ENCODE data around the gene AOC2. TPM values are rescaled to one million over a fixed set of nuclear protein-coding genes. Genes with fewer than 3 reads are reported as not detected.

AOC2 gene
- total and polyA plus RNA-seq, 2 of the 13 experiments (the other 11 are each of a cell fraction or from before 2014, with no cell fraction given), result 1.2 to 3.3 TPM

DNA sequence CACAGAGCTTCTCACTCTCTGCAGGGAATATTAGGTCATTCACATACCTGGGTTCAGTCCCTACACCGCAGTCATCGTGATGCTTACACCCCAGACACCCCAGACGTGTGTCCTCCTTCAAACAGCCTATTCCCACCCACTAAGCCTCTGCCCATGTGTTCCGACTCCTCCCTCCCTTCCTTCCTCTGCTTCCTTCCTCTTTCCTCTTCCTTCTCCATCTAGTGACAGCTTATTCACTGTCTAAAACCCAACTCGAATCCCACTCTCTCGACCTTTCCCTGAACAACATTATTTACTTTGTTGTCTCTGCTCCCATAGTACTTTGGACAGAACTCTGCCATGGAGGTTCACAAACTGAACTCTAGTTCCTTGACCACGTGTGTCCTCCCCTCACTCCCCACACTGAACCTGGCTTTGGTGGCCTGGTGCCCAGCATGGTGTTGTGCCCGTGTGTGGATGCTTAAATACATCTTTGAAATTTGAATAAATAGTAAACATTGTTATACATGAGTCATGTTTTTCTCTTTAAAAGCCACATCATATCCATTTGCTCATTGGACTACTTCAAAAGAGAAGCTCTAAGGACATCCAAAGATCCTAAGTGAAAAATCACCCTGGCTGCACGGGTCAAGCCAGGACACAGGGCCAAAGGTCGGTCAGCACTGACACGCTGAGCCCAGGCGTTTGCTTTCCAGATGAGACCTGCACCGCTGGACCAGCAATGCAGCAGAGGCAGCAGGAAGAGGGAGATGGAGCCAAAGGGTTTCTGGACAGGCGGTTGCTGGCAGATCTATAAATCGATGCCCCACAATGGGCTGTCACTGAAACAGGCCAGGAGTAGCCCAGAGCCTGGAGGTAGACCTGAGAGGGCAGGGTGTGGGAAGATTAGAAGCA, 42.1 kb downstream of the AOC2 start (continued):
- TF ChIP-seq ZIK1 (CRISPR knock-in tag; IDR thresholded peaks at IDR 0.05; ENCODE audit: borderline replicate concordance, low read depth) (peak; percentile 91), ZNF644 (CRISPR knock-in tag; IDR thresholded peaks at IDR 0.05; ENCODE audit: low read depth) (peak; percentile 71), NFRKB (IDR thresholded peaks at IDR 0.05) (no peak), ZNF678 (CRISPR knock-in tag; IDR thresholded peaks at IDR 0.05) (no peak), FIP1L1 (IDR thresholded peaks at IDR 0.05; ENCODE audit: borderline replicate concordance, insufficient read depth, low read depth, low read length) (no peak), SCMH1 (CRISPR knock-in tag; IDR thresholded peaks at IDR 0.05; ENCODE audit: borderline replicate concordance) (no peak), REXO4 (CRISPR knock-in tag; IDR thresholded peaks at IDR 0.05; ENCODE audit: borderline replicate concordance) (no peak), KAT7 (CRISPR knock-in tag; IDR thresholded peaks at IDR 0.05; ENCODE audit: borderline replicate concordance) (no peak; the same call in 1 of the 2 replicates), EHMT2 (IDR thresholded peaks at IDR 0.05; ENCODE audit: borderline replicate concordance, low read depth, low read length) (peak; percentile 60; the same call in 1 of the 2 replicates), ZNF337 (CRISPR knock-in tag; IDR thresholded peaks at IDR 0.05; ENCODE audit: borderline replicate concordance, low read depth) (no peak), NFKB2 (CRISPR knock-in tag; IDR thresholded peaks at IDR 0.05; ENCODE audit: borderline replicate concordance) (peak; percentile 72; the same call in 1 of the 2 replicates), ARNT (IDR thresholded peaks at IDR 0.05) (no peak), HNF4G (IDR thresholded peaks at IDR 0.05; ENCODE audit: borderline replicate concordance, low read depth, low read length) (peak; percentile 88), HNF4G (CRISPR knock-in tag; IDR thresholded peaks at IDR 0.05; ENCODE audit: borderline replicate concordance, low read depth) (peak; percentile 98), TFAP4 (IDR thresholded peaks at IDR 0.05; ENCODE audit: borderline replicate concordance, low read depth) (peak; percentile 82; the same call in 1 of the 2 replicates), HES4 (CRISPR knock-in tag; IDR thresholded peaks at IDR 0.05; ENCODE audit: borderline replicate concordance) (no peak), SUZ12 (IDR thresholded peaks at IDR 0.05; ENCODE audit: low read depth, low read length) (no peak)
- TF ChIP-seq, protein P1, sequence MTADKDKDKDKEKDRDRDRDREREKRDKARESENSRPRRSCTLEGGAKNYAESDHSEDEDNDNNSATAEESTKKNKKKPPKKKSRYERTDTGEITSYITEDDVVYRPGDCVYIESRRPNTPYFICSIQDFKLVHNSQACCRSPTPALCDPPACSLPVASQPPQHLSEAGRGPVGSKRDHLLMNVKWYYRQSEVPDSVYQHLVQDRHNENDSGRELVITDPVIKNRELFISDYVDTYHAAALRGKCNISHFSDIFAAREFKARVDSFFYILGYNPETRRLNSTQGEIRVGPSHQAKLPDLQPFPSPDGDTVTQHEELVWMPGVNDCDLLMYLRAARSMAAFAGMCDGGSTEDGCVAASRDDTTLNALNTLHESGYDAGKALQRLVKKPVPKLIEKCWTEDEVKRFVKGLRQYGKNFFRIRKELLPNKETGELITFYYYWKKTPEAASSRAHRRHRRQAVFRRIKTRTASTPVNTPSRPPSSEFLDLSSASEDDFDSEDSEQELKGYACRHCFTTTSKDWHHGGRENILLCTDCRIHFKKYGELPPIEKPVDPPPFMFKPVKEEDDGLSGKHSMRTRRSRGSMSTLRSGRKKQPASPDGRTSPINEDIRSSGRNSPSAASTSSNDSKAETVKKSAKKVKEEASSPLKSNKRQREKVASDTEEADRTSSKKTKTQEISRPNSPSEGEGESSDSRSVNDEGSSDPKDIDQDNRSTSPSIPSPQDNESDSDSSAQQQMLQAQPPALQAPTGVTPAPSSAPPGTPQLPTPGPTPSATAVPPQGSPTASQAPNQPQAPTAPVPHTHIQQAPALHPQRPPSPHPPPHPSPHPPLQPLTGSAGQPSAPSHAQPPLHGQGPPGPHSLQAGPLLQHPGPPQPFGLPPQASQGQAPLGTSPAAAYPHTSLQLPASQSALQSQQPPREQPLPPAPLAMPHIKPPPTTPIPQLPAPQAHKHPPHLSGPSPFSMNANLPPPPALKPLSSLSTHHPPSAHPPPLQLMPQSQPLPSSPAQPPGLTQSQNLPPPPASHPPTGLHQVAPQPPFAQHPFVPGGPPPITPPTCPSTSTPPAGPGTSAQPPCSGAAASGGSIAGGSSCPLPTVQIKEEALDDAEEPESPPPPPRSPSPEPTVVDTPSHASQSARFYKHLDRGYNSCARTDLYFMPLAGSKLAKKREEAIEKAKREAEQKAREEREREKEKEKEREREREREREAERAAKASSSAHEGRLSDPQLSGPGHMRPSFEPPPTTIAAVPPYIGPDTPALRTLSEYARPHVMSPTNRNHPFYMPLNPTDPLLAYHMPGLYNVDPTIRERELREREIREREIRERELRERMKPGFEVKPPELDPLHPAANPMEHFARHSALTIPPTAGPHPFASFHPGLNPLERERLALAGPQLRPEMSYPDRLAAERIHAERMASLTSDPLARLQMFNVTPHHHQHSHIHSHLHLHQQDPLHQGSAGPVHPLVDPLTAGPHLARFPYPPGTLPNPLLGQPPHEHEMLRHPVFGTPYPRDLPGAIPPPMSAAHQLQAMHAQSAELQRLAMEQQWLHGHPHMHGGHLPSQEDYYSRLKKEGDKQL (CRISPR knock-in tag; IDR thresholded peaks at IDR 0.05; ENCODE audit: low read depth), result 0 out of 2 replicates have a peak, but pooled peaks have one; percentile 20
- TF ChIP-seq, protein P2, sequence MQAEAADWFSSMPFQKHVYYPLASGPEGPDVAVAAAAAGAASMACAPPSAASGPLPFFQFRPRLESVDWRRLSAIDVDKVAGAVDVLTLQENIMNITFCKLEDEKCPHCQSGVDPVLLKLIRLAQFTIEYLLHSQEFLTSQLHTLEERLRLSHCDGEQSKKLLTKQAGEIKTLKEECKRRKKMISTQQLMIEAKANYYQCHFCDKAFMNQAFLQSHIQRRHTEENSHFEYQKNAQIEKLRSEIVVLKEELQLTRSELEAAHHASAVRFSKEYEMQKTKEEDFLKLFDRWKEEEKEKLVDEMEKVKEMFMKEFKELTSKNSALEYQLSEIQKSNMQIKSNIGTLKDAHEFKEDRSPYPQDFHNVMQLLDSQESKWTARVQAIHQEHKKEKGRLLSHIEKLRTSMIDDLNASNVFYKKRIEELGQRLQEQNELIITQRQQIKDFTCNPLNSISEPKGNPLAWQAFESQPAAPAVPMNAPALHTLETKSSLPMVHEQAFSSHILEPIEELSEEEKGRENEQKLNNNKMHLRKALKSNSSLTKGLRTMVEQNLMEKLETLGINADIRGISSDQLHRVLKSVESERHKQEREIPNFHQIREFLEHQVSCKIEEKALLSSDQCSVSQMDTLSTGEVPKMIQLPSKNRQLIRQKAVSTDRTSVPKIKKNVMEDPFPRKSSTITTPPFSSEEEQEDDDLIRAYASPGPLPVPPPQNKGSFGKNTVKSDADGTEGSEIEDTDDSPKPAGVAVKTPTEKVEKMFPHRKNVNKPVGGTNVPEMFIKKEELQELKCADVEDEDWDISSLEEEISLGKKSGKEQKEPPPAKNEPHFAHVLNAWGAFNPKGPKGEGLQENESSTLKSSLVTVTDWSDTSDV (CRISPR knock-in tag; IDR thresholded peaks at IDR 0.05), result no peak; the same call in 1 of the 2 replicates

All from HepG2 (cell line).